ENCODE measurements around the gene RBAK. TPM values are rescaled to one million over a fixed set of nuclear protein-coding genes. Genes with fewer than 3 reads are reported as not detected.
"Not testable (repeated sequence)": the region's sequence is repeated elsewhere in the genome, so short reads cannot be mapped to it uniquely, and the experiment has no call there.

The RBAK gene
- total RNA-seq, 1 donor from 2014 or later: 7.0 TPM

- no peak overlapping the region for H3K4me3 ChIP-seq (ENCODE audit: low read depth, low read length)
- H3K27me3 ChIP-seq (ENCODE audit: control insufficient read depth, insufficient read depth, low read length): no peaks in the 10 kb centered on the region
- TF ChIP-seq CTCF (IDR thresholded peaks at IDR 0.05; ENCODE audit: insufficient read depth, low read length, poor library complexity, severe bottlenecking): no peak
- H3K36me3 ChIP-seq (ENCODE audit: control insufficient read depth, insufficient read depth, low read length): no peaks in the 10 kb centered on the region
- no peak for DNase-seq (ENCODE audit: low read depth)
Observed at GRCh38 chr7:5053175-5053574, 7.5 kb downstream of the RBAK start.

GRCh38 chr7:5063698-5064097, 18.0 kb downstream of the RBAK start:
- no peak for DNase-seq (ENCODE audit: low read depth)
- peaks cover 5% of the 10 kb centered on the region for H3K36me3 ChIP-seq (ENCODE audit: control insufficient read depth, insufficient read depth, low read length)
- H3K4me3 ChIP-seq (ENCODE audit: low read depth, low read length): no peak overlapping the region

GRCh38 chr7:5064391-5065106, 18.9 kb downstream of the RBAK start:
- peaks cover 5% of the 10 kb centered on the region for H3K36me3 ChIP-seq (ENCODE audit: control insufficient read depth, insufficient read depth, low read length)
- TF ChIP-seq CTCF (IDR thresholded peaks at IDR 0.05; ENCODE audit: insufficient read depth, low read length, poor library complexity, severe bottlenecking): no peak
- no peak for DNase-seq (ENCODE audit: low read depth)
- H3K4me3 ChIP-seq (ENCODE audit: low read depth, low read length): no peak overlapping the region
- no peaks in the 10 kb centered on the region for H3K27me3 ChIP-seq (ENCODE audit: control insufficient read depth, insufficient read depth, low read length)

More at GRCh38 chr7:5063698-5064097, 18.0 kb downstream of the RBAK start:
- no peak for TF ChIP-seq CTCF (IDR thresholded peaks at IDR 0.05; ENCODE audit: insufficient read depth, low read length, poor library complexity, severe bottlenecking)
- H3K27me3 ChIP-seq (ENCODE audit: control insufficient read depth, insufficient read depth, low read length): no peaks in the 10 kb centered on the region

GRCh38 chr7:5065107-5065407, 19.4 kb downstream of the RBAK start:
- DNase-seq (ENCODE audit: low read depth): no peak
- Histone ChIP-seq H3K36me3 (ENCODE audit: control insufficient read depth, insufficient read depth, low read length) (peaks cover 5% of the 10 kb centered on the region), H3K27me3 (ENCODE audit: control insufficient read depth, insufficient read depth, low read length) (no peaks in the 10 kb centered on the region), H3K4me3 (ENCODE audit: low read depth, low read length) (no peak overlapping the region)
- TF ChIP-seq CTCF (IDR thresholded peaks at IDR 0.05; ENCODE audit: insufficient read depth, low read length, poor library complexity, severe bottlenecking): no peak

GRCh38 chr7:5068521-5068920, 22.9 kb downstream of the RBAK start:
- Histone ChIP-seq H3K36me3 (ENCODE audit: control insufficient read depth, insufficient read depth, low read length) (peaks cover 4% of the 10 kb centered on the region), H3K27me3 (ENCODE audit: control insufficient read depth, insufficient read depth, low read length) (peaks cover 12% of the 10 kb centered on the region), H3K4me3 (ENCODE audit: low read depth, low read length) (no peak overlapping the region)
- no peak for TF ChIP-seq CTCF (IDR thresholded peaks at IDR 0.05; ENCODE audit: insufficient read depth, low read length, poor library complexity, severe bottlenecking)
- no peak for DNase-seq (ENCODE audit: low read depth)

GRCh38 chr7:5070206-5070605, 24.5 kb downstream of the RBAK start:
- peaks cover 12% of the 10 kb centered on the region for H3K27me3 ChIP-seq (ENCODE audit: control insufficient read depth, insufficient read depth, low read length)
- no peaks in the 10 kb centered on the region for H3K36me3 ChIP-seq (ENCODE audit: control insufficient read depth, insufficient read depth, low read length)
- no peak for DNase-seq (ENCODE audit: low read depth)
- H3K4me3 ChIP-seq (ENCODE audit: low read depth, low read length): no peak overlapping the region
- no peak for TF ChIP-seq CTCF (IDR thresholded peaks at IDR 0.05; ENCODE audit: insufficient read depth, low read length, poor library complexity, severe bottlenecking)

- DNase-seq (ENCODE audit: low read depth); H3K36me3 ChIP-seq (ENCODE audit: control insufficient read depth, insufficient read depth, low read length); H3K4me3 ChIP-seq (ENCODE audit: low read depth, low read length): not testable (repeated sequence)
- H3K27me3 ChIP-seq (ENCODE audit: control insufficient read depth, insufficient read depth, low read length): peaks cover 12% of the 10 kb centered on the region
Observed at GRCh38 chr7:5075187-5075586, 29.5 kb downstream of the RBAK start.
